Stimulated activated effector memory CD8-positive, alpha-beta T cell treated with anti-CD3 and anti-CD28 coated beads, Interleukin-12 subunit alpha, Interleukin-12 subunit beta, amount 100 ng/mL, for 72 hours (primary cell): ENCODE data around the gene TEX29.
A peak's percentile ranks its signal among the peaks of the same experiment; 100 is the strongest.

Experiments
- ATAC-seq: fragments of 150-1000 bp; cut with Tn5 transposase; 2 replicates; pipeline ENCODE4 v1.10.0; 2021
- DNase-seq, 2 donors: peaks; one replicate each; pipeline ENCODE4 v3.0.0; 2021 to 2022; ENCODE audit warnings: low spot score in 2 of 2
- H3K27ac Mint-ChIP-seq: one replicate; pipeline ENCODE4 v1.8.0; 2022; ENCODE audit warnings: mild to moderate bottlenecking, mixed read lengths
- H3K36me3 Mint-ChIP-seq: one replicate; pipeline ENCODE4 v1.8.0; 2022; ENCODE audit warnings: mild to moderate bottlenecking, mixed read lengths
- H3K4me1 Mint-ChIP-seq: one replicate; pipeline ENCODE4 v1.8.0; 2022; ENCODE audit warnings: mixed read lengths
- H3K4me3 Mint-ChIP-seq: one replicate; pipeline ENCODE4 v1.8.0; 2022; ENCODE audit warnings: mild to moderate bottlenecking, mixed read lengths
- H3K9me3 Mint-ChIP-seq: one replicate; pipeline ENCODE4 v1.8.0; 2022; ENCODE audit warnings: mixed read lengths

TEX29 gene

GRCh38 chr13:111382877-111383276 is 62.4 kb downstream of the TEX29 start:
- Mint-ChIP-seq H3K36me3 (no peaks in the 10 kb centered on the region), H3K9me3 (no peaks in the 10 kb centered on the region), H3K4me1 (peaks cover 9% of the 10 kb centered on the region), H3K27ac (no peak overlapping the region), H3K4me3 (no peak overlapping the region)
- ATAC-seq (no peak), DNase-seq (no peak)

DNA sequence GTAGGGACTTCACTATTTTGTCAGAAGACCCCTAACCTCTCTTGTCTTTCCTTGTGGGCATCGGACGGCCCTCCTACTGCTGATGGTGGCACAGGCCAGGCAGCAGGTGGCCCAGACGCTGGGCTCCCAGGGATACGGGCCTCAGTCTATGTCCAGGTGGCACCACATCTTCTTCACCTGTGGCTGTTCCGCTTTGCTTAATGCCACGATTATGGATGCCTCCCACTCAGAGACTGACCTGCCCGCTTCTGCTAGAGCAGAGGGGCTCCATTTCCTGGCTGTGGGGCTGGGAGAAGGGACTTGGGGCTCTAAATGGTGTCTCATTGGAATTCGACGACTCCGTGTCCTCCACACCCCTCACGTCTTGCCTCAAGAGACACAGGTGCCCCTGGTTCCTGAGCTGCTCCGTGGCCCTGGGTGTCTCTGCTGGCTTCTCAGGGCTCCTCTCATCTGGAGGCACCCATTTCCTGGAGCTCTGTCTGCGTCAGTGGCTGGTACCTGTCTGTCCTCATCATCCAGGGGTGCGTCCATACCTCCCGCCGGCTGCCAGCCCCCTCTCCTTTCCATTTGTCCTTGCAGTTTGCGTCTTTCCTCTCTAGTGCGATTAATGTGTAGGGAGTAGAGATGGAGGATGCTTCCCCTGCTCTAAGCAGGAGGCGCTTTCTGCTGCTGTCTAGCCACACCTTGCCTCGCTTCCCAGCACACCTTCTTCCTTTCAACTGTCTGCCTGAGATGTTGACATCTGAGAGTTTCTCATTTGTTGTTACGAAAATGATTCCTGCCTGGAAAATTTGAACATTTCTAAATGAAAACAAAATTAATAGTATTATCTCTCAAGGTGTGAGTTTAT is 63.4 kb downstream of the TEX29 start:
- no peaks in the 10 kb centered on the region for H3K9me3 Mint-ChIP-seq

DNA sequence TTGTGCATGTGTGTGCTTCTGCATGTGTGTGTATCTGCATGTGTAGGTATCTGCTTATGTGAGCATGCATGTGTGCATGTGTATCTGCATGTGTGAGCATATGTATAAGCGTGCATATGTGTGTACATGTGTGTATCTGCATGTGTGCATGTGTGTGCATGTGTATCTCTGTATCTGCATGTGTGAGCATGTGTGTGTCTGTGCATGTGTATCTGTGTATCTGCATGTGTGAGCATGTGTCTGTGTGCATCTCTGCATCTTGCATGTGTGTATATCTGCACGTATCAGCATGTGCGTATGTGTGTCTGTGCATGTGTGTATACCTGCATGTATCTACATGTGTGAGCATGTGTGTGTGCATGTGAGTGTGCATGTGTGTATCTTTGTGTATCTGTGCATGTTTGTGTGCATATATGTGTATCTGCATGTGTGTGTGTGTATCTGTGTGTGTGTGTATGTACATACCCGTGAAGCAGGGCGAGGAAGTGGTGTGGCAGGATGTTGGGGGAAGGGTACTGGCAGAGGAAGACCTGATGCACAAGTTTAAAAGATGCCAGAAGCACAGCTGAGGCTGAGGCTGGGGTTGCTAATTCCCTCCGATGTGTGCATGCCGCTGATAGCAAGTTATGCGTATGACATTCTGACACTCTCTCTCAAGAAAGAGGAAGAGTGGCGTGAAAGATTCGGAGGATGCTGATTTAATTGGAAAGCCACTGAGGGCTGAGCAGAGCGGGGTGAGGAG is 64.2 kb downstream of the TEX29 start:
- Mint-ChIP-seq H3K9me3 (no peaks in the 10 kb centered on the region), H3K4me1 (peaks cover 17% of the 10 kb centered on the region), H3K27ac (no peak overlapping the region), H3K36me3 (no peaks in the 10 kb centered on the region), H3K4me3 (no peak overlapping the region)
- DNase-seq (no peak), ATAC-seq (no peak)

More for the DNA sequence above, 63.4 kb downstream of the TEX29 start:
- no peak for DNase-seq
- no peaks in the 10 kb centered on the region for H3K36me3 Mint-ChIP-seq
- H3K27ac Mint-ChIP-seq = no peak overlapping the region
- peaks cover 12% of the 10 kb centered on the region for H3K4me1 Mint-ChIP-seq
- H3K4me3 Mint-ChIP-seq = no peak overlapping the region
- ATAC-seq = no peak

DNA sequence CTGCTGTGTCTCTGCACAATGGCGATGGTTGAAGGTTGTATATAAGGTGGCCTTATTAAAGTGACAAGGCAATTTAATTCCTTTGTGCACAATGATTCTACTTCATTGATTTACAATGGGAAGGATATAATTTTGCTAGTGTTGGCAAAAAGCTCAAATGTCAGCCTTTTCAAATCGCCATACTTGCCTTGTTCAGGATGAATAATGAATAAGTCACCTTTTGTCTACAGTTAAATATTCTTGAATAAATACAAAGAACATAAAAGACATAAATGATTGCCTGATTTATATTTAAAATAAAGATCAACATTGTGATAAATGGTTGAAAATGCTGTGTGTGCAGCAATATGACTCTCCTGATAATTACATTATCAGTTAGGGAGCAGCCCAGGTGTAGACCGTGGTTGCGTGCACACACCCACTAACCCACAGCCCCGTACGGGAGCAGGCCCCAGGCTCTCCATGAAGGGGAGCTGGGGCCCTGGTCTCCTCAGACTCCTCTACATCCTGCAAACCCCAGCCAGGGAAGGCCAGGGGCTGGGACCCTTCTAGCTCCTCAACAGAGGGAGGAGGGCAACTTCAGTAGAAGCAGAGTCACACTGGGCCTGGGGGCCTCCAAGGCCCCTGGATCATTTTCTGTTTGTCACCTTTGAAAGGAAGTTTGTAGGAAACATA is 64.9 kb downstream of the TEX29 start:
- no peak for DNase-seq
- ATAC-seq = no peak
- H3K36me3 Mint-ChIP-seq = no peaks in the 10 kb centered on the region
- no peak overlapping the region for H3K27ac Mint-ChIP-seq
- peaks cover 17% of the 10 kb centered on the region for H3K4me1 Mint-ChIP-seq
- no peaks in the 10 kb centered on the region for H3K9me3 Mint-ChIP-seq
- H3K4me3 Mint-ChIP-seq = no peak overlapping the region

- H3K4me1 Mint-ChIP-seq = peaks cover 17% of the 10 kb centered on the region
- ATAC-seq (no peak), DNase-seq (no peak)
- no peaks in the 10 kb centered on the region for H3K9me3 Mint-ChIP-seq
- no peak overlapping the region for H3K4me3 Mint-ChIP-seq
- no peak overlapping the region for H3K27ac Mint-ChIP-seq
- H3K36me3 Mint-ChIP-seq = no peaks in the 10 kb centered on the region
Measured at GRCh38 chr13:111387026-111387871, 66.8 kb downstream of the TEX29 start.

DNA sequence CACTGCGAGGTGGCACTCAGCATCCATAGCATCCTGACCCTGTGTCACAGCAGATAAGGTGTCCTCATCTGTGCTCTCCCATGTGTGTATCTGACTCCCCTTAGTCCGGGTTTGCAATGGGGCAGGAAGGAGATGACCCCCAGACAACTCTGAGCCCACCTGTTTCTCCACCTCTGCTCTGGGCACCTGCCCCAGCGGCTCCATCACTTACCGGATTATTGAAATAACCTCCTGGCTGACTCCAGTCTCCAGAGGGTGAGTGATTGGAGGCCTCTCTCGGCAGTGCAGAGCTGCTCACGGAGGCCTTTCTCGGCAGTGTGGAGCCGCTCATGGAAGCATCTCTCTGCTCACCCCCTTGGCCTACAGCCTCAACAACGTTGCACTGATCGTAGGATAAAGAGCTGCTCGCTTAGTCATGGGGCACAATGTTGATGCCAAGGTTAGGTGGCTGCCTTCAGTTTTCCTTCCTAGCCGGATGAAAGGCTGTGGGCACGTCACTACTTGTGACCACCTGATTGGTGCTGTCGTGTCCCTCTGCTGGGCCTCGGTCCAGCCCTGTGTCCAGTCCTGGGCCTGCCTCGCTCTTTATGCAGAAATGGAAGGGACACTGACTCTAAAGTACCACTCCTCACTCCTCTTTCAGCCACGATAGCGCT is 67.6 kb downstream of the TEX29 start:
- H3K27ac Mint-ChIP-seq = no peak overlapping the region
- no peaks in the 10 kb centered on the region for H3K9me3 Mint-ChIP-seq
- H3K36me3 Mint-ChIP-seq = no peaks in the 10 kb centered on the region
- H3K4me1 Mint-ChIP-seq = peaks cover 17% of the 10 kb centered on the region
- no peak overlapping the region for H3K4me3 Mint-ChIP-seq
- no peak for ATAC-seq
- DNase-seq = no peak

GRCh38 chr13:111388851-111389500 is 68.5 kb downstream of the TEX29 start:
- H3K36me3 Mint-ChIP-seq = no peaks in the 10 kb centered on the region
- H3K4me1 Mint-ChIP-seq = peaks cover 17% of the 10 kb centered on the region
- DNase-seq = no peak
- no peak overlapping the region for H3K27ac Mint-ChIP-seq
- no peak overlapping the region for H3K4me3 Mint-ChIP-seq
- H3K9me3 Mint-ChIP-seq = no peaks in the 10 kb centered on the region
- ATAC-seq = no peak

GRCh38 chr13:111389621-111390521 is 69.4 kb downstream of the TEX29 start:
- no peaks in the 10 kb centered on the region for H3K36me3 Mint-ChIP-seq
- H3K9me3 Mint-ChIP-seq = no peaks in the 10 kb centered on the region
- H3K4me3 Mint-ChIP-seq = no peak overlapping the region
- ATAC-seq (peak; percentile 5), DNase-seq (no peak)
- H3K27ac Mint-ChIP-seq = no peak overlapping the region
- H3K4me1 Mint-ChIP-seq = peaks cover 9% of the 10 kb centered on the region

GRCh38 chr13:111390522-111391270 is 70.3 kb downstream of the TEX29 start:
- ATAC-seq = no peak
- DNase-seq = no peak
- no peak overlapping the region for H3K27ac Mint-ChIP-seq
- no peaks in the 10 kb centered on the region for H3K9me3 Mint-ChIP-seq
- H3K36me3 Mint-ChIP-seq = no peaks in the 10 kb centered on the region
- H3K4me1 Mint-ChIP-seq = peaks cover 7% of the 10 kb centered on the region
- no peak overlapping the region for H3K4me3 Mint-ChIP-seq

DNA sequence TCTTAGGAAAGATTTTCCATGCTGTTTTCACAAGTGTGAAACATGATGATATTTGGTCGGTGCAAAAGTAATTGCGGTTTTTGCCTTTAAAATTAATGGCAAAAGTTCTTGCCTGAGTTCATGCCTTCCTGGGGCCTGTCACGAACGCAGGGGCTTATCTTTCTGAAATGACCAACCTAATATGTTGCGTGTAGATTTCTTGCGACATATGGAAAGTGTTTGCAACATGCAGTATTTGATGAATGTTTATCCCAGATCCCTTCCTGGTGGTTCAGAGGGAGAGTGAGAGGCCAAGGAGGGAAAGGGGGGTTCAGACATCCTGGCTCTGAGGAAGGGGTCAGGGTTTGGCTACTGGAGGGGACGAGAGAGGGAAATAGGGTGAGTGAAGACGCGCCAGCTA is 72.0 kb downstream of the TEX29 start:
- ATAC-seq = no peak
- no peak for DNase-seq
- H3K4me3 Mint-ChIP-seq = no peak overlapping the region
- H3K36me3 Mint-ChIP-seq = no peaks in the 10 kb centered on the region
- H3K27ac Mint-ChIP-seq = no peak overlapping the region
- H3K4me1 Mint-ChIP-seq = peaks cover 7% of the 10 kb centered on the region
- no peaks in the 10 kb centered on the region for H3K9me3 Mint-ChIP-seq

DNA sequence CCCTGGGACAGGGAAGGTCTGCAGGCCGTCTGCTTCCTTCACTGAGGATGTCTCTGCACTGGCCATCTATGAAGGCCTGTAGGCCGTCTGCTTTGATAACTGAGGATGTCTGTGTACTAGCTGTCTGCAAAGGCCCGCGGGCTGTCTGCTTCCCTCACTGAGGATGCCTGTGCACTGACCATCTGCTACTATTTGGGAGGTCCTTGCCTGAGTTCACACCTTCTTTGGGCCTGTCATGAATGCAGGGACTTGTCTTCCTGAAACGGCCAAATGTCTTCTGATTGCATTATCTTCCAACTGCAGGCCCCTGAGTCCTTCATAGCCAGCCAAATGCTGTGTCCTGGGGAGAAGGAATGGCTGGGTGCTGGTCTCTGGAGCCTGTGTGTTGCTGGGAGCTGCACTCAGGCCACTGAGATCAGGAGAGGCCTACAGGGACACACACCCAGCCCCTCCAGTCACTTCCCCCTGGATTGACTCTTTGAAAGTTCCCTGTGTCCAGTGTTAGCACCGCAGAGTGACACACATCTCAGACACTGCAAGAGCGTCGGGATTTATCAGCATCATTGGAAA is 72.9 kb downstream of the TEX29 start:
- no peaks in the 10 kb centered on the region for H3K9me3 Mint-ChIP-seq
- peaks cover 7% of the 10 kb centered on the region for H3K4me1 Mint-ChIP-seq
- H3K27ac Mint-ChIP-seq = no peak overlapping the region
- ATAC-seq (no peak), DNase-seq (no peak)
- no peak overlapping the region for H3K4me3 Mint-ChIP-seq
- no peaks in the 10 kb centered on the region for H3K36me3 Mint-ChIP-seq
